Stimulated activated CD4-positive, alpha-beta T cell treated with anti-CD3 and anti-CD28 coated beads, TNF-alpha, amount 100 ng/mL, for 1 hour (primary cell): Measurements from ENCODE around the gene LGSN.
"Not testable (repeated sequence)": the region's sequence is repeated elsewhere in the genome, so short reads cannot be mapped to it uniquely, and the experiment has no call there.

Source experiments
- DNase-seq, 3 donors: peaks; one replicate each; pipeline ENCODE4 v3.0.0-alpha.2; 2020; ENCODE audit warnings: low read depth in 3 of 3, low spot score in 1 of 3

Gene LGSN

DNA sequence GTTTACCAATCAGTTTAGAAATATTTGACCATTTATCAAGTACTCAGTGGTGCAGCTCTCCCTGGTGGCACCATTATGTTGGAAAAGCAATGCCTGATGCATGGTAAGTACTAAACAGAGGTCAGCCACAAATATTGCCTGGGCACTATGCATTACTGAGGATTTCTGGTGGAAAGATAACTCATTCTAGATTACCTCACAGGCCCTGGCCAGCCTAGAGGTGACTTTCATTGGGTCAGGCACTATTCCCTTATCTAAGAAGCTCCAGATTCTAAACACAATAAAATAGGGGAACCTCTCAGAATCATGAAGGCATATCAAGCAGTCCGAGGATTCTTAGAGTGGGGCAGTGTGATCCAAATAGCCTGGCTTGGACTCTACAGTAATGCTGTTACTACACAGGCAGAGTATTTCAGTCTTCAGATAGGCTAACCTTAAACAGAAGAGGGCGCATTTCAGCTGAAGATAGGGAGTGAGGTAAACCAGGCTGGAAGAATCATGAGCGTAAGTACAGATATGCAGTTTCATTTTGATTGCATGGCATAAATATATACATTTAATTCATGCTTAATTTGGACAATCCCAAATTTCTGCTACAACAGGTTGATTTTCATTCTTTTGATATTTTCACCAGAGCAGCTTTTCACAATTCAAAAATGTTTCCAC is 12.1 kb downstream of the LGSN start:
- DNase-seq, result no peak

- DNase-seq, result no peak
These were observed 13.4 kb downstream of the LGSN start for GRCh38 chr6:63306420-63306819.

DNA sequence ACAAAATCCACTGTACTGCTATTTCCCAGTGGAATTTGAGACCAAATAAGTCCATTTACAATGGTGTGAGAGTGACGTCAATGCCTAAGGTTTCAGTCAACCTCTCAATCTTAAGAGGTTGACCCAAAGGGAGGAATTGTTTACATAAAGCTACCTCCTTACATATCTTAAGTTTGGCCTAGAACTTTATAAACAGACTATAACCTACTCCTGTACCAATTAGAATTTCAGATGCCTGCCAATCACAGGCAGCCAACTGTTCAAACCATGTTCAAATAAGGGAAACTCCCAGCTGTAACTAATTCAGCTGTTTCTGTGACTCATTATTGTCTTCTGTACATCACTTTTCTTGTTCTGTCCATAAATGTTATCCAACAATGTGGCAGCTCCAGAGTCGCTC is 14.5 kb downstream of the LGSN start:
- DNase-seq, result no peak

DNA sequence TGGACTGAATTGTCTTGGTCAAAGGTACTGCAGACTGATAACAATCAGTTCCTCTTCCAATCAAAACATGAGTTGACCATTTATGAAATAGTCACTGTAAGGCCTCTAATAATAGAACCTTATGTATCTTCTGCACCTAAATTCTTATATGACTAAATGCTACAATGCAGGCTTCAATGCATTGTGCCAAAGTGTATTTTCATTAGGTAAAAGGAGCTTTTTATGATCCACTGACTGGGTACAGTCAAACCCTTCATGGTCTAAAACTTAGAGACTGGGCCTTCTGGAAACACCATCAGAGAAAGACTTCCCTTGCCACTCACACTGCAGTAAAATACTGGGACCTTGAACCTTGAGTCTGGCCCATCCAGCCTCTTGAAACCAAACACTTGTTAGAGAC is 16.3 kb downstream of the LGSN start:
- DNase-seq, result no peak

DNA sequence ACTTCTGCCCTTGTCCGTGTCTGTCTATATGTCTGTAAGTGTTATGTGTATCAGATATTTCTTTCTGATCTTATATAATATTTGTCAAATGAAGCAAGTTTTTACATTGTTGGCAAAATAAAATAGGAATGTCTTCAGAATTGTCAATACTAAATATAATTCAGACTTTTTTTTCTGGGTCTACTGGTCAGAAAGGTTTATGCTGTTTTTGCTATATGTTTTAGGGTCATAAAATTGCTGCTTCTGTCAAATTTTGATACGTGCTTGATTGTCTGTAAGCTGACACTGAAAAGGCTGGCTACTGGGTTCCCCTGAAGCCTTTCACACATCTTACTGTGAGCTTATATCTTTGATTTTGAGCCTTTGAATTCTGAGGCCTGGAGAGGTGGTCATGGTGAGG is 20.1 kb downstream of the LGSN start:
- DNase-seq, result no peak

DNA sequence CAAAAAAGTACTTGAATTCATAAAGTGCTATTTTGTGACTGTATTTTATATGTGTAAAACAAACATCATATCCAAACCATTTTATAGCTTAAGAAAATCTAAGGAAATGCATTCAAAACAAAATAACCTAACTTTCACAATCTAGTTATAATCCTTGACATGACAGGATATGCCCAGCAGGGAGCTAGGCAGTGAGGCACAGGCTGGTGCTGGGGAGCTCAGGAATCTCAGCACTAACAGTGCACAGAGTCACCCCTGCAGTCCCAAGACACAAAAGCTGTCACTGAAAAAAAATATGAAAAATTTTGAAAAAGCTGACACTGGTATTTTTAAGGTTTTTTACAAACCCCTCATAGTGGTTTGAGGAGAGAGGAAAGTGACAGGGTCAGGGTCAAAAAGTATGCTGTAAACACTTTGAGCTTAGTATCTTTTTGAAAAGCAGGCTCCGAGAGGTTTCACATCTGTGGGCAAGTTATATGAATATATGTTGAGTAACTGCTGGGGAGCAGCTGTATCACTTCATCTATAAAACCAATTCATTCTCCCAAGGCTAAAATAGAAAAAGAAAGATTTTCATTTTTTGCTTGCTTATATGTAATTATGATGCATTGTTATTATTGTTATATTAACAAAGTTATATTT is 24.1 kb downstream of the LGSN start:
- no peak for DNase-seq

GRCh38 chr6:63290492-63291058 is 29.2 kb downstream of the LGSN start:
- DNase-seq, result no peak

DNA sequence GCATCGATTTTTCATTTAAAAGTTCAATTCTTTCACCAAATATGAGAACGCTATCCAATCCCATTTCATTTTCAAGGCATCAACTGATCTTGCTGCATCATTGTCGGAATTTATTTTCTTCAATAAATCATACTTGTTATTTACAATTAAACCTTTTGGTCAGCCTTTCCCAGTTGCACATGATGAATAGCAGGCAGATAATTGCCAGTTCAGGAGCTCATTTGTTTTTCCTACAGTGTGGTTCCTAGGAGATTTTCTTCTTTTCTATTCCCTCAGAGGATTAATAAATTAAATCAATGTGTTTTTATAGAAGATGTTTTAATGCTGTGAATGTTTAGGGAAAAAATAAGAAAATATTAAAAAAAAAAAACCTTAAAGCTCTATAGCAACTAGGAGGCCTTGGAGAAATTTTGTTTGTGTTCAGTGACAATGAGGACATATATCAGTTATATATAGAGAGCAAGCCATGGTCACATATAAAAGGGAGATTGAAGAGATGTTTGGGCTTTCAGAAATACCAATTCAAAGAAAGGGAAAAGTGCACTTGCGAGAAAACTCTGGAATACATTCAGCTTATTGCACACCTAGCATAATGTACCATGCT is 30.4 kb downstream of the LGSN start:
- DNase-seq, result no peak

GRCh38 chr6:63280639-63281180 is 39.1 kb downstream of the LGSN start:
- DNase-seq, result no peak

DNA sequence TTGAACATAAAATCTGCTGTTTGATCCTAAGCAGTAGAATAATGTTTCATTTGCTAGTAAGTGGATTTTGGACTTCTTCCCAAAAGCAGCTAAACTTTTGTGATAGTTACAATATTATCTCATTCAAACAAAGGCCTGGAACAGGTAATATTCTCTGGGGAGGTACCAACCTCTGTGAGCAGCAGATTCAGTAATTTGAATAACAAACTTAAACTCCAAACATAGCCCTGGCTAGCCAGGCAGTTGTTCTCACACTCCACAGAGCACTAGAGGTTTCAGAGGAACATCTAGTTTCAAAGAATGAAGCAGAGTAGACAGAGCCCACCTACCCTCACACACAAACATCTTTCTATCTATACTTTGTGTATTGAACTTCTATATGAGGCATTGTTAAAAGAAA is 40.9 kb downstream of the LGSN start:
- no peak for DNase-seq

DNA sequence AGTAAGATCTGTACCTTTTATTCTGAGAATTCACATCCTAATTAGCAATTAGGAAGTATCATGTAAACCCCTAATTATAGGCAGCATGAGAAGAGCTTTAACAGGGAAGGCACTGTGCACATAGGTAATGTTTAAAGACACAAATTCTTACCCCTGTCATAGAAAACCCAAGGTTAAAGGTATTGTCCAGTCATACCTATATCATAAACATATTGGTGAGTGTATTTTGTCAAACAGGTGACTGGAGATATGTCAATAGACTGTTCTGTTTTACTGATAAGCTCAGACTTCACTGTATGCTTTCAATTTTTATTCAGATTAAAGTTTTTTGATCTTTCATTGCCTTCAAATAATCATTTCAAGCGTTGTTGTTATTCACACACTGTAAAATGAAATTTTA is 43.8 kb downstream of the LGSN start:
- DNase-seq, result no peak

- DNase-seq, result not testable (repeated sequence)
These were observed 44.9 kb downstream of the LGSN start for GRCh38 chr6:63274795-63275430.

DNA sequence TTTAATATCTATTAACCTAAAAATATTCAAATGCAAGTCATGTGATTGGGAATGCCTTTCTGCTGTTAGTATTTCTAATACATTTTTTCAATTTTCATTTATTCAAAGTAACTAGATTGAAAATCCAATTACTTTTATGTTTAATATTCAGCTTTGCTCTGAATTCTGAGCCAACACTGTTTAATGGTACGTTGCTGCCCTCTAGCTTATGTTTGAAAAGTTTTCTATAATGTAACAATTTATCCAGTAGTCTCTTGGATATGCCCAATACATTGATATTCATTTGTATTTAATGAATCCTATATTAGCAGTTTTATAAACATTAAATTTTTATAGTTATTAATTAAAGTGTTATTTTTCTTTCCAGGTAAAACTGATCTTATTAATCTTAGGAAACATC is 47.4 kb downstream of the LGSN start:
- DNase-seq, result no peak

GRCh38 chr6:63269470-63269869 is 50.3 kb downstream of the LGSN start:
- DNase-seq, result no peak

DNA sequence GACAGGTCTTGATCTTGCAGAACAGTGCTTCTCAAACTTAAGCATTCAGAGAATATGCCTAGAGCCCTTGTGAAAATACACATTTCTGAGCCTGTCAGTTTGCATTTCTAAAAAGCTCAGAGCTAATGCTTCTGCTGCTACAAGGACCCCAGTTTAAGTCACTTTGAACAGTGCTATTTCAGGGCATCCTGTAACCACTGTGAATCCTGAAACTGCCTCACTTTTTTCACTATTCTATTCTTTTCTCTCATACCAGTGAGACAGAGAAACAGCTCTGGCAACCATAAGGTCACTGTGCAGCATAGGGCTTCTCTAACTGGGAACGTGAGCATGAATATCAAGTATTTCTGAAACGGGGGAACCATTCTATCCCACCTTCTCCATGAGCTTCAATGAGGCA is 51.2 kb downstream of the LGSN start:
- DNase-seq, result no peak

GRCh38 chr6:63267828-63268227 is 52.0 kb downstream of the LGSN start:
- no peak for DNase-seq

GRCh38 chr6:63267046-63267445 is 52.7 kb downstream of the LGSN start:
- DNase-seq, result no peak

- no peak for DNase-seq
These were observed 56.3 kb downstream of the LGSN start for GRCh38 chr6:63263444-63263843.

- no peak for DNase-seq
These were observed 58.0 kb downstream of the LGSN start for GRCh38 chr6:63261820-63262219.

GRCh38 chr6:63259153-63259552 is 60.6 kb downstream of the LGSN start:
- DNase-seq, result no peak

GRCh38 chr6:63249875-63250482 is 69.8 kb downstream of the LGSN start:
- DNase-seq, result no peak
